Stimulated activated memory B cell treated with anti-CD40 and anti-IgM and Interleukin-4, amounts not matched to agents 10 μg/mL and 1 μg/mL and 100 μg/mL, for 72 hours (primary cell): ENCODE data around the gene CELF2.

ENCODE experiments used
- ATAC-seq: fragments of 150-1000 bp; cut with Tn5 transposase; 2 replicates; pipeline ENCODE4 v1.10.0; 2021
- H3K27ac Mint-ChIP-seq: one replicate; pipeline ENCODE4 v1.8.0; 2022; ENCODE audit warnings: mild to moderate bottlenecking, mixed read lengths
- H3K27me3 Mint-ChIP-seq: one replicate; pipeline ENCODE4 v1.8.0; 2022; ENCODE audit warnings: mixed read lengths
- H3K36me3 Mint-ChIP-seq: one replicate; pipeline ENCODE4 v1.8.0; 2022; ENCODE audit warnings: mixed read lengths
- H3K4me1 Mint-ChIP-seq: one replicate; pipeline ENCODE4 v1.8.0; 2022; ENCODE audit warnings: mixed read lengths
- H3K4me3 Mint-ChIP-seq: one replicate; pipeline ENCODE4 v1.8.0; 2022; ENCODE audit warnings: mild to moderate bottlenecking, moderate library complexity, mixed read lengths
- H3K9me3 Mint-ChIP-seq: one replicate; pipeline ENCODE4 v1.8.0; 2022; ENCODE audit warnings: mixed read lengths

CELF2 gene

DNA sequence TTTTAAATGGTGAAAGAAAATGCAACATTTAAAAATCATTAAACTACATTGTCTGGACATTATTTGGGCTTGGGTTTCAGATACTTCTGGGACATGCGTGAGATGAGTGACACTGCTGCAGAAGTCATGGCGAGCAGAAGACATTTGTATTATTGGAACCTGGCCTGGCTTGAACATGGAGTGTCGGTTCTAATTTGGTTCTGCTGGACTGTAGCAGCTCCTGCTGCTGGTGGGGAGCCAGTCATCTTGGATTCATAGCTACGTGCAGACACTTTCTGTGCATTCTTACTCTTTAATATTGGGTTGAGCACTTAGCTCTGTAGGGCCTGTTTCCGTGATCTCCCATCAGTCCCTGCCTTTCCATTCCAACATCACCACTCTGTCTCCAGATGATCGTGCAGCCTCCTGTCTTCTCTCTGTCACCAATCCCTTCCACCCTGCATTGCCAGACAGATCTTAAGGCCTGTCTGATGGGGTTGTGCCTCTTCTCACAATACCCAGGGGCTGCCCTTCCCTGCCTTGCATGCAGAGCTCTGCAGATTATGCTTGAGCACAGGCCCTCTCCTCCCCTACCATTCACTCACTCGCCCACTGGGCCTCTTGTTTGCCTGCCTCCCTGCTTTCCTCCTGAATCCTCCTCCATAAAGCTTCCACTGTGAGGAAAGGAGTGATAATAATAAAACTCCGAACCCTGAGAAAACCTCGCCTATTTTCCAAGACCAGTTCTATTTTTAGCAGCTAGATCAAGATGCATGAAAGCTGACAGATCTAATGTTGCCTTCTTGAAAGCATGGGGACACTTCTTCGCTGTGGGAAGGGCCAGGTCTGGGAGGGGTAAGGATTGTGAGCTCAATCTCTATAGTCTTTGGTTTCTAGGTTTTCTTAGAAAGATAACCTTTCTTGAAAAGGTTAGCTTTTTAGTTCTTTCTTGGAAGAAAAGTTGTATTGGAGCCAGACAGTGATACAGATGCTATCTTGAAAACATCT lies 32.9 kb downstream of the CELF2 start:
- peaks cover 2% of the 10 kb centered on the region for H3K27me3 Mint-ChIP-seq
- no peaks in the 10 kb centered on the region for H3K4me1 Mint-ChIP-seq
- no peak for ATAC-seq
- H3K9me3 Mint-ChIP-seq = no peaks in the 10 kb centered on the region
- H3K36me3 Mint-ChIP-seq = no peaks in the 10 kb centered on the region
- H3K27ac Mint-ChIP-seq = no peak overlapping the region
- no peak overlapping the region for H3K4me3 Mint-ChIP-seq

DNA sequence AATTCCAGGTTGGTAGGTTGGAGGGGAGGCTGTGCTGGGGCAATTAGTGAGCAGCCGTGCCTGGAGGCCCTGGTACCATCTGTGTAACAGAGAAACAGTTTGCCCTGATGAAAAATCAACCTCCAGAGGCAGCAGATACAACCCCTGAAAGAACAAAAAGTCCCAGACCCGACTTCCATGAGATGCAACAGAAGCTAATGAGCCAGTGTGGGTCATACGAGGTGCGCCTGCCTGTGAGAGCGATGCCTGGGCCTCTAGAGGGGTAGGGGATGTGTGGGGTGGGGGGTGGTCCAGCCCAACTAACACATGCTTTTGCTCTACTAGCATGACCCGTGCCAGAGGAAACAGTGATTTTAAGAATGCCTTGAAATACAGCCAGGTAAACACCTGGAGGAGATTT lies 39.3 kb downstream of the CELF2 start:
- no peak for ATAC-seq
- no peaks in the 10 kb centered on the region for H3K4me1 Mint-ChIP-seq
- H3K27me3 Mint-ChIP-seq = peaks cover 37% of the 10 kb centered on the region

DNA sequence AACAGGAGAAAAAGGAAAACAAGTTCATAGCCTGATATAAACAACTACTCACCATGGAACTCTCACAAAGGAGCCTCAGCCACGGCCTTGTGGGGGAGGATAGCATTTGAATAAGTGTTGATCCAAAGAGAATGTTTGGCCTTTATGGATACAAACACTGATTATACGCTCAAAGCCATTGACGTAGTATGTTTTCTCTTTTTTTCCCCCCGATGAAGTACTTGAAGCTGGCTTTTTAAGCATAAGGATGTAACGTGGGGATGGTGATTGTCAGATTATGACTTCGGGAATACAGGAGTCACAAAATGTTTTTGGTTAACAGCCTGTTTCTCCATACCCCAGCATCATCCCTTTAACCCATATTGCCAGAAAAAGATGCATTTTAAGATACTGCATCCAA lies 39.8 kb downstream of the CELF2 start:
- Mint-ChIP-seq H3K9me3 (no peaks in the 10 kb centered on the region), H3K36me3 (no peaks in the 10 kb centered on the region), H3K4me1 (no peaks in the 10 kb centered on the region), H3K27me3 (peaks cover 41% of the 10 kb centered on the region), H3K27ac (no peak overlapping the region), H3K4me3 (no peak overlapping the region)
- no peak for ATAC-seq

More for the DNA sequence above, 39.3 kb downstream of the CELF2 start:
- Mint-ChIP-seq H3K36me3 (no peaks in the 10 kb centered on the region), H3K27ac (no peak overlapping the region), H3K9me3 (no peaks in the 10 kb centered on the region), H3K4me3 (no peak overlapping the region)

DNA sequence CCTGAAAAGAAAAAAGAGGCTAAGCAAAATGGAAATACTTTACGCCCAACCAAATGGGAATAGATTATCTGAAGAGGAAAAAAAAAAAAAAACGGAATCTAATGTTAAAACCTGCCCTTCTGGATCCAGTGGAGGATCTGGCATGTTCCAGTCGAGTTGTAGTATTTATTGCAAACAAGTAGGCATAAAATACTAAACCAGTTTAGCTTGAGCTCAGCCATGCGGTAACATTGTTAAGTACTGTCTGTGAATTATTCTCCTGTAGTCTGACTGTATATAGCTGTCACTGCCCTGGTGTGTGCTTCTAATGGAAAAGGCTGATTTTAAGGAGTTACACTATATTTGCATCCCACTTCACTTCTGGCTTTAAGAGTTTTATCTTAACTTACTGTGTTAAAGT lies 40.3 kb downstream of the CELF2 start:
- Mint-ChIP-seq H3K27ac (no peak overlapping the region), H3K4me1 (no peaks in the 10 kb centered on the region), H3K9me3 (no peaks in the 10 kb centered on the region), H3K27me3 (peaks cover 45% of the 10 kb centered on the region), H3K4me3 (no peak overlapping the region), H3K36me3 (no peaks in the 10 kb centered on the region)
- no peak for ATAC-seq

DNA sequence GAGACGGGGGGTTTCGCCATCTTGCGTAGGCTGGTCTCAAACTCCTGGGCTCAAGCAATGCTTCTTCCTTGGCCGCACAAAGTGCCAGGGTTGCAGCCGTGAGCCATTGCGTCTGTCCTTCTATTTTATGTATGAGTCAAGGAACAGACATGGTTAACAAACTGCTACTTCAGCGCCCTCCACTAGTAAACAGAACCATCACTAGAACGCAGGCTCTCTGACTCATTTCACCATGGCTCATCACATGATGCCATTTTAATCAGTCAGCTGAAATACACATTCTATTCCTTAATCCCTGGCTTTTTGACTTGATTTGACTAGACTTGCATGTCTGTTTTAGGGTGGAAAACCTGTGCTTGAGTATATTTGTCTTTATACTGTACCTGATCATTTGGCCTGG lies 41.3 kb downstream of the CELF2 start:
- Mint-ChIP-seq H3K27me3 (peaks cover 45% of the 10 kb centered on the region), H3K4me1 (no peaks in the 10 kb centered on the region), H3K4me3 (no peak overlapping the region), H3K9me3 (no peaks in the 10 kb centered on the region), H3K27ac (no peak overlapping the region), H3K36me3 (no peaks in the 10 kb centered on the region)
- ATAC-seq = no peak

DNA sequence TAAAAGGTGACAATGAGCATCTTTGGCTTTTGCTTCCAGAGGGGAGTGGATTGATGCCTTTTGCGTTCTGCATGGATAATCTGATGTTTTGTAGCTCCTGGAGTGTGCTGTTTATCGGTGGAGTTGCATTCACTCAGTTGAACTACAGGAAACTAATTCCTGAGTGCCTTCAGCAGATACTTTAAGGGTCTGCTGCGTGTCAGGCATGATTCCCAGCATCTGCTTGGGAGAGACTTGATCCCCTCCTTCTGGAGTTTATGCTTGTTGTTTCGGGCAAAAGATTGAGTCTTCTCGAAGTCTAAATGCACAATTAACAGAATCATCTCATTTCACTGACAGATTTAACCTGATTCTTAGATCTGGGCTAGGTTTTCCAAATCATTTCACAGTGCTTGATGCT lies 46.2 kb downstream of the CELF2 start:
- no peak overlapping the region for H3K27ac Mint-ChIP-seq
- no peak overlapping the region for H3K4me3 Mint-ChIP-seq
- no peaks in the 10 kb centered on the region for H3K4me1 Mint-ChIP-seq
- peaks cover 30% of the 10 kb centered on the region for H3K27me3 Mint-ChIP-seq
- no peaks in the 10 kb centered on the region for H3K9me3 Mint-ChIP-seq
- no peak for ATAC-seq
- H3K36me3 Mint-ChIP-seq = no peaks in the 10 kb centered on the region

DNA sequence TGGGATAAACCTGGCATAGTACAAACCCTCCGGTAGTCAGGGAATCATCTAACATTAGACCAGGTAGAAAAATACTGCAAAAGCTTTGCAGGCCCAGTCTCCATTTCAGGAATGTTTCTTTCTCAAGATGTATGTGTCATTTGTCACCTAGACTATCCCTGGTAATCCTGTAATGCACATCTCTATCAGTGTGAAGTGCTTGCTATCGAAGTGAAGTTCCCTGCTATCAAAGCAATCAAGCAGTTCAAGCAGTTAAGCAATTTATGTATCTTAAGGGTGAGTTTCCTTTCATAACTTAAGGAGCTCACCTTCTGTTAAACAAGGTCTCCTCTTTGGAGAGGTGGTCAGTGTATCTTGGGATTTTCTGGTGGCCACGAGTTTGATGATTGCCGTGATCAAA lies 47.2 kb downstream of the CELF2 start:
- Mint-ChIP-seq H3K4me1 (no peaks in the 10 kb centered on the region), H3K27ac (no peak overlapping the region)

DNA sequence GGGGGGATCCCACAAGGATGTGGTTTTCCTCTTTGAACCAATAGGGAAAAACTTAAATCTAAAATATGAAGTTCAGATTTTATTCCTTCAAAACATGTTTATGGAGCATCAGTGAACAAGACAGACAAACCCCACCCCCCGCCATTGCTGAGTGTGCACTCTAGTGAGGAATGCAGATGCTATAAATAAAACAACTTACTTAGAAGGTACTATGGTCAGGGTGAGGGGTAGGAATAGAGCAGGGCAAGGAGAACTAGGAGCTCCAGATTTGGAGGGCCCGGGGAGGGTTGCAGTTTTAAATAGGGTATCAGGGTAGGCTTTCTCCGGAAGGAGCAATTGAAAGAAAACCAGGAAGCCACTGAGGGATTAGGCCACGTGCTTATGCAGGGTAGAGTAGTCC lies 47.9 kb downstream of the CELF2 start:
- no peak overlapping the region for H3K4me3 Mint-ChIP-seq
- no peaks in the 10 kb centered on the region for H3K4me1 Mint-ChIP-seq
- H3K36me3 Mint-ChIP-seq = no peaks in the 10 kb centered on the region
- peaks cover 29% of the 10 kb centered on the region for H3K27me3 Mint-ChIP-seq
- no peak for ATAC-seq
- no peaks in the 10 kb centered on the region for H3K9me3 Mint-ChIP-seq
- H3K27ac Mint-ChIP-seq = no peak overlapping the region

More for the DNA sequence above, 47.2 kb downstream of the CELF2 start:
- peaks cover 26% of the 10 kb centered on the region for H3K27me3 Mint-ChIP-seq
- no peak for ATAC-seq
- H3K36me3 Mint-ChIP-seq = no peaks in the 10 kb centered on the region
- no peak overlapping the region for H3K4me3 Mint-ChIP-seq
- H3K9me3 Mint-ChIP-seq = no peaks in the 10 kb centered on the region

DNA sequence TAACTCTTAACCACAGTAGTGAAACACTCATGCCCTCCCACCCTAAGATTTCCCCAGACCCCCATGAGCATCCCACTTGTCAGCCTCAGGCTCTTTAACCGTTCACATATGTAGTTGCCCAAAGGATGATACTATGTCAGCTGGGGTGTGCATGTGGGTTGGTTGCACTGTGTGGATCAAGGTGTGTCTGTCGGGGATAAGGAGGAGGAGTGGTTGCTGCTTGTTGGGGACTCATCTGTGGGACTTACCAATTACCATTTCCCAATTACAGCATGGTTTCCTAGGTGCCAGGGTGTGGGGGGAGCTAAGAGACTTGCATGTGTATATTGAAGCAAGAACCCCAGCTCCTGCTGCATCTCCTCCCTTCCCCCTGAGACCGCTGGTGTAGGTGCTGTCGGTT lies 48.8 kb downstream of the CELF2 start:
- Mint-ChIP-seq H3K9me3 (no peaks in the 10 kb centered on the region), H3K27me3 (peaks cover 22% of the 10 kb centered on the region), H3K4me3 (no peak overlapping the region), H3K4me1 (no peaks in the 10 kb centered on the region), H3K36me3 (no peaks in the 10 kb centered on the region), H3K27ac (no peak overlapping the region)
- ATAC-seq = no peak

DNA sequence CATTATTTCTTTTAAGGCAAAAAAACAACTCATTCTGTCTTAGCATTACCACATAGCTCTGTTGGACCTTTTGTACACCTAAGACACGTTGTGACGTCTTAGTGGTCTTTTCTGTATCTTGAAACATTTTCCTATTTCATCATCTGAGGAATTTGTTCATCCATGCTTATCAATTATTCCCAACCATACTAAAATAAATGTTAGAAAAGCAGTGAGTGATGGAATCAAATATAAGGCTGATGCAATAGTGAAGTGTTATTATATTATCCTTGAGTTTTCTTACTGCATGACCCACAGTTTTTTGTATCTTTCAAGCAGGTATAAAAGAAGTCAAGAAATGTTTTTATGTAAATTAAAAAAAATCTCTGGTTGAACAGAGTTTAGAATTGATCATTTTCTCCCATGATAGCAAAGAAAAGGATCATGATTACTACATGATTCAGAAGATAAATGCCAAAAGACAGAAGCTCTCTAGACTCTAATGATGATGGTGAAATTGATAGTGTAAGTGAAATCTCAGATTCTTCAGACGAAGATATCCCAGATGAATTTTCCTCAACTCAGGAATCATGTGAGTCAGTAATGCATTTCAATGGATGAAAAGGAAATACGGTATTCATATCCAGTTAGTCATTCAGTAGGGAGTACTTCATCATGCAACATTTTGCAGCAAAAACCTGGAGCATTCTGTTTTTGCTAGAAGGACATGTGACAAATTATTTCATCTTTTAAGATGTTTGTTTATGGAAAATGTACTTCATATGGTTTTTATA lies 51.4 kb downstream of the CELF2 start:
- Mint-ChIP-seq H3K36me3 (no peaks in the 10 kb centered on the region), H3K4me3 (no peak overlapping the region), H3K27ac (no peak overlapping the region), H3K9me3 (no peaks in the 10 kb centered on the region), H3K27me3 (peaks cover 12% of the 10 kb centered on the region), H3K4me1 (no peaks in the 10 kb centered on the region)
- no peak for ATAC-seq

DNA sequence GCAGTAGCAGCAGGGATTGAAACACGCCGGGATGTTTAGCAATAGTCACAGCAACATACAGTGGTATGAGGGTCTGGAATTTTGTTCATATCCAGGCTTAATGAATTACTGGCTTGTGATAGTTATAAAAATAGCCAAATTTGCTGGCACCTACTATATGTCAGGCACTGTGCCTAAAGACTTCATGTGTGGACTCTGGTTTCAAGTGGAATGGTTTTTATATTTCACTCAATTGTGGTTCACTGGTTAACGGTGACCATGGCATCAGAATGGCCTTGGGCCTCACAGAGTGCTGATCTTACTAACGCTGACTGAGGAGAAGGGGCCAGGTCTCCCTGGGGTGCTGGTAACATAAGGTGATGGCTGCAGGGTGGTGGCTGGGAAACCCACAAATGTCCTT lies 55.7 kb downstream of the CELF2 start:
- no peak for ATAC-seq
- H3K4me1 Mint-ChIP-seq = peaks cover 8% of the 10 kb centered on the region
- no peak overlapping the region for H3K27ac Mint-ChIP-seq
- no peaks in the 10 kb centered on the region for H3K9me3 Mint-ChIP-seq
- no peak overlapping the region for H3K4me3 Mint-ChIP-seq
- peaks cover 38% of the 10 kb centered on the region for H3K27me3 Mint-ChIP-seq
- H3K36me3 Mint-ChIP-seq = no peaks in the 10 kb centered on the region

DNA sequence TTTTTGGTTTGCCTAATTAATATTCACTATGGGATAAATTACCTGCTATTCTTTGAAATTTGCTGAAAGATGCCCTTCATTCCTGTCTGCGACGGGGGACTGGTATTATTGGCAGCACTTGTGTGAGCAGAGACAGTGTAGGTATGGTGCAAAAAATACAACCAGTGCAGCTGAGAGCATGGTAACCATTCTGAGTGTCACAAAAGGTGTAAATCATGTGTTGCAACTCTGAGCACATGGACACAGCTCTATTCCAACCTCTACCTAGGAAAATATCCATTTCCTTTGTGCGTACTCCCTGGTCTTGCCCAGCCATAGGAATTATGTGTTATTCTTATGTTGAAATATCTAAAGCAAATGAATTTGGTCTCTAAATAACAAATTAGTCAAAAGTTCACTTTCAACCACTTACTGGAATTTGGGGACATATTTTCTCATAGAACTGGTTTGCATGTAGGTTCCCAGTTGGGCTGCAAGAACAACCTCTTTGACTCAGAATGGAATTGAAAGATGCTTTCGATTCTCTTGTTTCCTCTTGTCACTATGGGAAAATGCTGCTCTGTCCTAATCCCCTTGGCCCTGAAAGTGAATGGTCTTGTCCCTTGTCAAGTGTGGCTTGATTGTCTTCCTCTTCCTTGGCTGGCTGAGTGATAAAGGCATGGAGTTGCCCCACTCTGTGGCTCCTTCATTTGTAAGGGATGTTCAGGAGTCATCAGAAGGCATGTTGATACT lies 57.0 kb downstream of the CELF2 start:
- Mint-ChIP-seq H3K9me3 (peaks cover 3% of the 10 kb centered on the region), H3K4me1 (peaks cover 8% of the 10 kb centered on the region), H3K36me3 (no peaks in the 10 kb centered on the region), H3K27ac (no peak overlapping the region), H3K4me3 (no peak overlapping the region), H3K27me3 (peaks cover 34% of the 10 kb centered on the region)
- ATAC-seq = no peak

DNA sequence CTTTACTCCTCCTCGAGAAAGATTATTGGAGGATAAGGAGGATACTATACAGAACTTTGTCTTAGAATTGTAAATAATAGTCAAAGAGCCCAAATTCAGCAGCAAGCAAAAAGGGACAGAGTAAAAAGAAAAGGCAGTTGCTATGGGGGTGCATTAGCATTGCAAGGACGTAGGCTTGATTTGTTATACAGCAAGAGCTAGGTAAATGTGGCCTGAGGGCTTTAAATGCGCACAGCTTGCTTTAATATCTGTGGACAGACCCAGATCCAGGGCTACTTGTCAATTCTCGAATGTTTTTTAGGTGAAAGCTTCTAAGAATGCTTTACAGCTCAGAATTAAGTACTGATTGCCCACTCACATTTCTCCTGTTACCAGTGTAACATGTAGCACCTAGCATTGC lies 58.5 kb downstream of the CELF2 start:
- Mint-ChIP-seq H3K27me3 (peaks cover 26% of the 10 kb centered on the region), H3K4me1 (peaks cover 8% of the 10 kb centered on the region), H3K4me3 (no peak overlapping the region), H3K36me3 (no peaks in the 10 kb centered on the region), H3K9me3 (peaks cover 3% of the 10 kb centered on the region), H3K27ac (no peak overlapping the region)
- no peak for ATAC-seq

DNA sequence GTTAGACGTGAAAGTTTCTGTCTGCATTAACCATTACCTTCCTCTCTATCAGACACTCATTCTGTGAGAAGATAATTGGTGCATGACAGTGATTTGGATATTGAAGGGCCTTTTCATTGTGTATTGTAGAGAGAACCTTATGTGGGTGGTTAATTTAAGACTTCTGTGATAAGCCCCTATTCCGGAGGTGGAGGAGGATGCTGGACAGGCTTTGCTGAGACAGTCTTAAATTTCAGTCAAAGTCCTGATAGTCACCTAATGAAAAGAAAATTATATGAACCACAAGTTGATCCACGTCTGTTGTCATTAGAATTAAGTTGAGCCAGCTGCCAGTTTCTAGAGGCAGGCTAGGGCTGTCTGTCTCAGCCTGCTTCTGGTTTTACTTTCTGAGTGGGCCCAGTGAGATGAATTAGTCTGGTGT lies 62.9 kb downstream of the CELF2 start:
- Mint-ChIP-seq H3K27ac (no peak overlapping the region), H3K9me3 (peaks cover 3% of the 10 kb centered on the region), H3K27me3 (peaks cover 16% of the 10 kb centered on the region), H3K4me1 (no peaks in the 10 kb centered on the region), H3K4me3 (no peak overlapping the region), H3K36me3 (no peaks in the 10 kb centered on the region)
- no peak for ATAC-seq

DNA sequence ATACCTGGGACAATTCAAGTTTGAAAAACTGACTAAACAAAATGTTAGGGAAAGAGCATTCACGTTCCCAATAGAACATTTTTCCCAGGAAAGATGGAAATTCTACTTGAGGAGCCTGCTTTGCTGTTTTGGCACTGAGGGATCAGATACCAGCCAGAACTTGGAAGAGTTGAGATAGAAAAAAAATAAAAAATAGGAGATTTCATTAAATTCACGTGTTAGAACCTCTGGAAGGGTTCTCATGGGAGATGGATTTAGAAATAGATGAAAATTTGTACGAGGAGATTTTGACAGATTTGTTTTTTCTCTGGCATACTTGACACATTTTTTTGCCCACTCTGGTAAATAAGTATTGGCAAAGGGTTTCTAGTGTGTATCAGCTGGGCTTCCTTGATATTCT lies 63.7 kb downstream of the CELF2 start:
- no peak for ATAC-seq
- Mint-ChIP-seq H3K27ac (no peak overlapping the region), H3K36me3 (no peaks in the 10 kb centered on the region), H3K4me1 (no peaks in the 10 kb centered on the region), H3K27me3 (peaks cover 8% of the 10 kb centered on the region), H3K4me3 (no peak overlapping the region), H3K9me3 (peaks cover 3% of the 10 kb centered on the region)
